ENCODE data around the gene SLC45A3.

- no peak for TF ChIP-seq JUN (IDR thresholded peaks at IDR 0.05; ENCODE audit: borderline replicate concordance, insufficient read depth, insufficient read length, low read depth)
- TF ChIP-seq, protein P1, sequence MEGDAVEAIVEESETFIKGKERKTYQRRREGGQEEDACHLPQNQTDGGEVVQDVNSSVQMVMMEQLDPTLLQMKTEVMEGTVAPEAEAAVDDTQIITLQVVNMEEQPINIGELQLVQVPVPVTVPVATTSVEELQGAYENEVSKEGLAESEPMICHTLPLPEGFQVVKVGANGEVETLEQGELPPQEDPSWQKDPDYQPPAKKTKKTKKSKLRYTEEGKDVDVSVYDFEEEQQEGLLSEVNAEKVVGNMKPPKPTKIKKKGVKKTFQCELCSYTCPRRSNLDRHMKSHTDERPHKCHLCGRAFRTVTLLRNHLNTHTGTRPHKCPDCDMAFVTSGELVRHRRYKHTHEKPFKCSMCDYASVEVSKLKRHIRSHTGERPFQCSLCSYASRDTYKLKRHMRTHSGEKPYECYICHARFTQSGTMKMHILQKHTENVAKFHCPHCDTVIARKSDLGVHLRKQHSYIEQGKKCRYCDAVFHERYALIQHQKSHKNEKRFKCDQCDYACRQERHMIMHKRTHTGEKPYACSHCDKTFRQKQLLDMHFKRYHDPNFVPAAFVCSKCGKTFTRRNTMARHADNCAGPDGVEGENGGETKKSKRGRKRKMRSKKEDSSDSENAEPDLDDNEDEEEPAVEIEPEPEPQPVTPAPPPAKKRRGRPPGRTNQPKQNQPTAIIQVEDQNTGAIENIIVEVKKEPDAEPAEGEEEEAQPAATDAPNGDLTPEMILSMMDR (IDR thresholded peaks at IDR 0.05; ENCODE audit: extremely low read depth in 1 of 2, insufficient read depth in 1 of 2, low read depth in 1 of 2, low read length in 2 of 2), result no peak
- no peak for TF ChIP-seq EZH2 (IDR thresholded peaks at IDR 0.05; ENCODE audit: borderline replicate concordance, low read depth, low read length, severe bottlenecking)
- TF ChIP-seq, protein P2, sequence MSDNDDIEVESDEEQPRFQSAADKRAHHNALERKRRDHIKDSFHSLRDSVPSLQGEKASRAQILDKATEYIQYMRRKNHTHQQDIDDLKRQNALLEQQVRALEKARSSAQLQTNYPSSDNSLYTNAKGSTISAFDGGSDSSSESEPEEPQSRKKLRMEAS (IDR thresholded peaks at IDR 0.05; ENCODE audit: insufficient read depth, insufficient read length), result no peak
- no peak for TF ChIP-seq POLR2AphosphoS5 (IDR thresholded peaks at IDR 0.05; ENCODE audit: insufficient read depth, low read depth, low read length)
- TF ChIP-seq POLR2A (IDR thresholded peaks at IDR 0.05; ENCODE audit: low read depth, low read length), result no peak
- TF ChIP-seq GATA2 (IDR thresholded peaks at IDR 0.05; ENCODE audit: insufficient read depth, insufficient read length, low read depth, low read length), result no peak
- no peak for TF ChIP-seq FOS (IDR thresholded peaks at IDR 0.05; ENCODE audit: borderline replicate concordance, insufficient read depth, low read length)
- no peak for TF ChIP-seq MYC (IDR thresholded peaks at IDR 0.05; ENCODE audit: low read depth, low read length)
These were observed 4.3 kb downstream of the SLC45A3 start for GRCh38 chr1:205676002-205676401.

Data from endothelial cell of umbilical vein (primary cell).